Spinal cord (tissue), 10 donors: ENCODE data around the gene ADI1. TPM values are rescaled to one million over a fixed set of nuclear protein-coding genes. Genes with fewer than 3 reads are reported as not detected.
"Not testable (repeated sequence)": the region's sequence is repeated elsewhere in the genome, so short reads cannot be mapped to it uniquely, and the experiment has no call there.

Source experiments
- DNase-seq, 6 donors: peaks; one replicate each; pipeline versions ENCODE4 v3.0.0 to v3.0.0-alpha.2; 2013 to 2015; ENCODE audit warnings: low spot score in 6 of 6, low read depth in 4 of 6
- H3K27ac ChIP-seq: one replicate; pipeline ENCODE4 v1.5.1; 2013; ENCODE audit warnings: low read depth, low read length, control low read depth
- H3K27me3 ChIP-seq: one replicate; pipeline ENCODE4 v1.6.1; 2013; ENCODE audit warnings: low read length; ENCODE audit not compliant: control insufficient read depth, insufficient read depth
- H3K36me3 ChIP-seq: one replicate; pipeline ENCODE4 v1.6.1; 2013; ENCODE audit warnings: low read length; ENCODE audit not compliant: control insufficient read depth, insufficient read depth
- H3K4me1 ChIP-seq: one replicate; pipeline ENCODE4 v1.6.1; 2013; ENCODE audit warnings: low read length; ENCODE audit not compliant: control insufficient read depth, insufficient read depth
- H3K4me3 ChIP-seq: one replicate; pipeline ENCODE4 v1.5.1; 2013; ENCODE audit warnings: low read depth, low read length, control low read depth
- H3K9me3 ChIP-seq: one replicate; pipeline ENCODE4 v1.6.1; 2013; ENCODE audit warnings: low read length; ENCODE audit not compliant: control insufficient read depth, insufficient read depth
- WGBS: methylation state at CpG from one replicate; pipeline ENCODE4 v1.1.5; 2013; ENCODE audit warnings: missing lambda C conversion rate; ENCODE audit not compliant: insufficient coverage; 5-methylcytosine and 5-hydroxymethylcytosine counted together
- polyA plus RNA-seq, 2 donors: library from polyadenylated mRNA; unstranded; fragments of 120-200 nt; gene quantifications; one replicate each; pipeline ENCODE4 v1.2.1, GENCODE V29; 2013; ENCODE audit not compliant: insufficient read length in 2 of 2
- total RNA-seq, 2 donors: library from RNA; depleted of rRNA in 1 of 2; stranded (reverse); fragments of 120-200 nt in 1 of 2; fragments of >200 nt in 1 of 2; gene quantifications; one replicate each; pipeline versions ENCODE4 v1.2.3 to v1.2.4, GENCODE V29; 2013 to 2014
- donor health status: healthy.

Gene ADI1
- total and polyA plus RNA-seq, 4 donors = 28.8 to 84.4 (median 43.1) TPM

- not testable (repeated sequence) for DNase-seq, H3K27me3 ChIP-seq, H3K9me3 ChIP-seq, H3K4me3 ChIP-seq, H3K27ac ChIP-seq
- H3K4me1 ChIP-seq = peaks cover 20% of the 10 kb centered on the region
- peaks cover 20% of the 10 kb centered on the region for H3K36me3 ChIP-seq
- 98% methylated on average over 10 of the region's 15 CpGs for WGBS
These were observed 22.6 kb downstream of the ADI1 start for GRCh38 chr2:3496708-3497080.

GRCh38 chr2:3494984-3495666 is 24.2 kb downstream of the ADI1 start:
- Histone ChIP-seq H3K27ac (no peak overlapping the region), H3K27me3 (no peaks in the 10 kb centered on the region), H3K4me3 (no peak overlapping the region), H3K4me1 (peaks cover 30% of the 10 kb centered on the region), H3K36me3 (peaks cover 11% of the 10 kb centered on the region), H3K9me3 (no peaks in the 10 kb centered on the region)
- DNase-seq = no peak
- 79% methylated on average over 8 of the region's 13 CpGs for WGBS

- Histone ChIP-seq H3K27me3 (no peaks in the 10 kb centered on the region), H3K9me3 (no peaks in the 10 kb centered on the region), H3K4me3 (no peak overlapping the region), H3K36me3 (peaks cover 2% of the 10 kb centered on the region), H3K4me1 (peaks cover 37% of the 10 kb centered on the region), H3K27ac (no peak overlapping the region)
- WGBS = 15% methylated on average over 6 of the region's 10 CpGs
- peak in 2 of 6 donors; percentile 42 to 68 for DNase-seq
These were observed 25.7 kb downstream of the ADI1 start for GRCh38 chr2:3493615-3494007.

- Histone ChIP-seq H3K27ac (no peak overlapping the region), H3K27me3 (no peaks in the 10 kb centered on the region), H3K4me3 (no peak overlapping the region), H3K9me3 (no peaks in the 10 kb centered on the region), H3K4me1 (peaks cover 40% of the 10 kb centered on the region), H3K36me3 (peaks cover 2% of the 10 kb centered on the region)
- DNase-seq = peak in 1 of 6 donors; percentile 11
- 80% methylated on average over 27 of the region's 29 CpGs for WGBS
These were observed 26.2 kb downstream of the ADI1 start for GRCh38 chr2:3492951-3493614.

GRCh38 chr2:3492475-3492787 is 26.9 kb downstream of the ADI1 start:
- not testable (repeated sequence) for H3K27ac ChIP-seq, H3K9me3 ChIP-seq, H3K4me3 ChIP-seq, H3K27me3 ChIP-seq, H3K36me3 ChIP-seq, DNase-seq
- peaks cover 47% of the 10 kb centered on the region for H3K4me1 ChIP-seq
- WGBS = 89% methylated on average over 10 of the region's 12 CpGs

GRCh38 chr2:3491716-3492474 is 27.4 kb downstream of the ADI1 start:
- Histone ChIP-seq H3K4me1 (peaks cover 52% of the 10 kb centered on the region), H3K9me3 (no peaks in the 10 kb centered on the region), H3K27ac (no peak overlapping the region), H3K4me3 (no peak overlapping the region), H3K27me3 (no peaks in the 10 kb centered on the region), H3K36me3 (peaks cover 11% of the 10 kb centered on the region)
- 88% methylated on average over 14 of the region's 17 CpGs for WGBS
- no peak for DNase-seq

GRCh38 chr2:3491306-3491705 is 28.0 kb downstream of the ADI1 start:
- Histone ChIP-seq H3K4me3 (no peak overlapping the region), H3K4me1 (peaks cover 58% of the 10 kb centered on the region), H3K36me3 (peaks cover 17% of the 10 kb centered on the region), H3K27ac (peak overlapping the region; percentile 6), H3K27me3 (no peaks in the 10 kb centered on the region), H3K9me3 (no peaks in the 10 kb centered on the region)
- 19% methylated on average over 6 of the region's 6 CpGs for WGBS
- peak in 2 of 6 donors; percentile 21 to 34 for DNase-seq

GRCh38 chr2:3490191-3491170 is 28.9 kb downstream of the ADI1 start:
- H3K27ac ChIP-seq = peak overlapping the region; percentile 6
- H3K4me3 ChIP-seq = no peak overlapping the region
- peaks cover 25% of the 10 kb centered on the region for H3K36me3 ChIP-seq
- H3K4me1 ChIP-seq = peaks cover 58% of the 10 kb centered on the region
- no peaks in the 10 kb centered on the region for H3K27me3 ChIP-seq
- WGBS = 61% methylated on average over 17 of the region's 27 CpGs
- H3K9me3 ChIP-seq = no peaks in the 10 kb centered on the region
- no peak for DNase-seq

- WGBS = 92% methylated on average over 16 of the region's 16 CpGs
- Histone ChIP-seq H3K4me1 (peaks cover 58% of the 10 kb centered on the region), H3K4me3 (no peak overlapping the region), H3K9me3 (no peaks in the 10 kb centered on the region), H3K27me3 (no peaks in the 10 kb centered on the region), H3K36me3 (peaks cover 31% of the 10 kb centered on the region), H3K27ac (no peak overlapping the region)
- DNase-seq = no peak
These were observed 29.6 kb downstream of the ADI1 start for GRCh38 chr2:3489764-3490115.
